ENCODE measurements around the gene PALD1. TPM values are rescaled to one million over a fixed set of nuclear protein-coding genes. Genes with fewer than 3 reads are reported as not detected.
A peak's percentile ranks its signal among the peaks of the same experiment; 100 is the strongest.

PALD1 gene
- total and polyA plus RNA-seq, 8 donors: 10.1 to 34.5 (median 24.1) TPM

DNA sequence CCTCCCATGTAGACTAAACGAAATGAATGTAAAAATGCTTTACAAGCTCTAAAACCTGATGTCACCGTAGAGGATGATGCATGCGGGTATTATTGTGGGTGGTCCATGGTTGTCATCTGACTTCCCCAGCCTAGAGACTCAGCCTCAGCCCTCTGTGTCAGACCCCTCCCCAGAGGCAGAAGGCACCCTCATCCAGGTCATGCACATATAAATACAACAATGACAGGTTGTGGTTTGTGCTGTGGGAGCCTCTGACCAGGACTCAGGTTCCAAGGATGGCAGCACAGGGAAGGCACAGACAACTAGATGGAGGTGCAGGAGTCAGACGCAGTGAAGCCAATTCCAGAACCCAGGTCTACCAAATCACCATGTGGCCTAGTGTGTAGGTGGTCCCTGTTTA, 33.8 kb upstream of the PALD1 start:
- no peak for TF ChIP-seq CTCF (IDR thresholded peaks at IDR 0.05)

GRCh38 chr10:70445718-70446657, 32.6 kb upstream of the PALD1 start:
- Histone ChIP-seq H3K4me3 (no peak overlapping the region), H3K27me3 (peaks cover 18 to 30% of the 10 kb centered on the region in 2 donors), H3K27ac (no peak overlapping the region), H3K36me3 (no peaks in the 10 kb centered on the region), H3K4me1 (peaks cover 6 to 10% of the 10 kb centered on the region in 2 donors), H3K9me3 (no peaks in the 10 kb centered on the region)
- intact Hi-C loops (cut with DNase I): no loop called here
- ATAC-seq: no peak
- DNase-seq: peak in 2 of 4 donors; percentile 72 to 88
- no peak for TF ChIP-seq CTCF (IDR thresholded peaks at IDR 0.05)

More for the DNA sequence above, 33.8 kb upstream of the PALD1 start:
- DNase-seq (no peak), ATAC-seq (no peak)
- intact Hi-C loops (cut with DNase I): no loop called here
- Histone ChIP-seq H3K4me1 (peaks cover 12 to 20% of the 10 kb centered on the region in 2 donors), H3K9me3 (no peaks in the 10 kb centered on the region), H3K27ac (no peak overlapping the region), H3K36me3 (no peaks in the 10 kb centered on the region), H3K27me3 (peaks cover 30 to 37% of the 10 kb centered on the region in 2 donors), H3K4me3 (no peak overlapping the region)

GRCh38 chr10:70448236-70448635, 30.3 kb upstream of the PALD1 start:
- Histone ChIP-seq H3K36me3 (no peaks in the 10 kb centered on the region), H3K27me3 (peaks cover 0 to 9% of the 10 kb centered on the region in 2 donors), H3K27ac (no peak overlapping the region), H3K4me3 (no peak overlapping the region), H3K9me3 (no peaks in the 10 kb centered on the region), H3K4me1 (peaks cover 0 to 3% of the 10 kb centered on the region in 2 donors)
- intact Hi-C loops (cut with DNase I): no loop called here
- no peak for TF ChIP-seq CTCF (IDR thresholded peaks at IDR 0.05)
- no peak for ATAC-seq
- DNase-seq: no peak

DNA sequence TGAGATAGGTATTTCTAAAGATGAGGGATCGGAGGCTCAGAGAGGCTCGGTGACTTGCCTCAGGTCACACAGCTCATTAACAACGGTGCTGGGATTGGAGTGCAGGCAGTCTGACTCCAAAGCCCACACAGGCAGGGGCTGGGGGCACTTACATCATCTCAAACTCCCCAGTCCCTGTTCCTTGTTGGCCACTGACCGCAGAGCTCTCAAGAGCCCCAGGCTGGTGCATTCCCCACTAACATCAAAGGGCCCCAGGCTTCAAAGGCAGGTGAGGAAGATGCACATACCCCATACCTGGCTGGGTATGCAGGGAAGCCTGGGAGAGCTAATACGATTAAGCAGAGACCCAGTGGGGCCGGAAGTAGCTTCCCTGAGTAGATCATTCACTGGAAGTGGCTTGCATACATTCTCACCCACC, 23.3 kb upstream of the PALD1 start:
- ATAC-seq: no peak
- no peak for TF ChIP-seq CTCF (IDR thresholded peaks at IDR 0.05)

GRCh38 chr10:70456164-70456563, 22.4 kb upstream of the PALD1 start:
- intact Hi-C loops (cut with DNase I): no loop called here
- Histone ChIP-seq H3K9me3 (no peaks in the 10 kb centered on the region), H3K36me3 (no peaks in the 10 kb centered on the region), H3K27ac (no peak overlapping the region), H3K4me3 (no peak overlapping the region), H3K4me1 (peaks cover 10 to 13% of the 10 kb centered on the region in 2 donors), H3K27me3 (peaks cover 0 to 37% of the 10 kb centered on the region in 2 donors)
- TF ChIP-seq CTCF (IDR thresholded peaks at IDR 0.05): no peak
- ATAC-seq: no peak
- DNase-seq: no peak

More for the DNA sequence above, 23.3 kb upstream of the PALD1 start:
- H3K9me3 ChIP-seq: no peaks in the 10 kb centered on the region
- DNase-seq: no peak
- H3K4me3 ChIP-seq: no peak overlapping the region
- H3K27ac ChIP-seq: no peak overlapping the region
- intact Hi-C loops (cut with DNase I): no loop called here
- peaks cover 0 to 43% of the 10 kb centered on the region in 2 donors for H3K27me3 ChIP-seq
- peaks cover 10 to 13% of the 10 kb centered on the region in 2 donors for H3K4me1 ChIP-seq
- no peaks in the 10 kb centered on the region for H3K36me3 ChIP-seq

Measured in left lung (tissue), 10 donors.